NCI-H226 (cell line): ENCODE measurements around the gene CRKL.
"Not testable (repeated sequence)": the region's sequence is repeated elsewhere in the genome, so short reads cannot be mapped to it uniquely, and the experiment has no call there.

Source experiments
- DNase-seq: peaks from one replicate; pipeline ENCODE4 v3.0.0-alpha.2; 2015

CRKL gene

GRCh38 chr22:20901093-20902033 is 15.8 kb upstream of the CRKL start:
- not testable (repeated sequence) for DNase-seq

DNA sequence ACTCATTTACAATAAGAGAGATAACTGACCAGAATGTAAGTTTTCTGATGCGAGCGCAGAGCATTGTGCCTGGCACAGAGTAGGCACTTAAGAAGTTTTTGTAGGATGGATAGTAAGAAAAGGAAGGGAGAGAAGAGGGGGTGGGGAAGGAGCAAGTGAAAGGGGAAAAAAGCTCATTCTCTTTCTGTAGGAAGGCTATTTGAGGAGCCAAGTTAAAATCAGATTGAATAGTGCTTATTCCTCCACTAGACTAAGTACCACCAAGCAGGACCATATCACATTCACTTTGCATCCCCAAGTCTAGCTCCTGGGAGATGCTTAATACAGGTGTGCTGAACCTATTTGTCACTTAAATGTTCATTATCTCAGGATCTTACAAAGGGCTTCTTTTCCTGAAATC is 14.1 kb upstream of the CRKL start:
- DNase-seq, result no peak

- DNase-seq, result peak; percentile 78
These were observed 12.9 kb upstream of the CRKL start for GRCh38 chr22:20904008-20904979.

DNA sequence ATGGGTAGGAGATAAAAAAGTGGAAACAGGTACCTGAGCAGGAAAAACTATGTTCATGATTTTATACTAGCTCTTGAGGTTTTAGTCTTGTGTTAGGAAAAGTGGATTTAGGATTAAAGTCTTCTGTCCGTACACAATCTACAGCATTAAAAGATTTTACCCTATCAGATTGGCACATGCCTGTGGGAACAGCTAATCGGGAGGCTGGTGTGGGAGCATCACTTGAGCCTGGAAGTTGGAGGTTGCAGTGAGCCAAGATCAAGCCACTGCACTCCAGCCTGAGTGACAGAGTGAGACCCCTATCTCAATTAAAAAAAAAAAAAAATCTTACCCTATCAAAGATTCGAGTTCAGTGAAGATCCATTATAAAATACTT is 12.2 kb upstream of the CRKL start:
- peak; percentile 35 for DNase-seq

DNA sequence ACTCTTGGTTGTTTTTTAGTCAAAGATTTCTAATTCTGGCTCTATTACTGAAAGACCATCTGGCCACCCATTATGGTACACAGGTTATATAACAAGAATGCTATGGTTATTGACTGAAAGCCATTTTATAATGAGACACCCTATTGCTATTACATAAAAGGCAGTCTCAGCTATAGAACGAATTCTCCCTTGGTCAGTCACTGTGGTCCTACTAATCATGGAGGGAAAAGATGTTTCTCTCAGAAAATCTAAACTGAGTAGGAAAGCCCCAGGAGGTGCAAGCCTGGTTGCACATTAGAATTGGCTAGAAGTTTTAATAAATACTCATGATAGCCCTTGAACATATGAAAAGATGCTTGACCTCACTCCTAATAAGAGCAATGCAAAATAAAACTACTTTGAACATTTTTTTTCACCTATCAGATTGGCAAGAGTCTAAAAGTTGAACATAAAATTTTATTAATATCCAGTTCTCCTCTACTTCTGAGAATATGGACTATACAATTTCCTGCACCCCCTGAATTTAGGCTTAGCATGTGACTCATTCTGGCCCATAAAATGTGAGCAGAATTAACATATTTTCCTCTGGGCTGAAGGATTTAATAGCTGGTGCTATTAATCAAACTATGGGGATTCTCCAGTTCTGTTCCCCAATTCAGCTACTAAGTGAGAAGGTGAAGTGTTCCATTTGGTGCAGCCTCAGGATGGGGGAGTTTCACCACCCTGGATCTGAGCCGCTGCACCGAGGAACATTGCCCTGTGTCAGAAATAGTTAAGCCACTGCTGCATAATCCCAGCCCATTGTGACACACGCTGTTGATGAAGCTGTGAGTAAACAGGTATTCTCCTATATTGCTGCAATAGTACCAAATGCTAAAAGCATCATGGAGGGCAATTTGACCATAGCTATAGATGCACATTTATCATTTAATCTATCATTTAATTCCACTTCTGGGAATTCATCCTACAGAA is 11.5 kb upstream of the CRKL start:
- DNase-seq, result no peak

DNA sequence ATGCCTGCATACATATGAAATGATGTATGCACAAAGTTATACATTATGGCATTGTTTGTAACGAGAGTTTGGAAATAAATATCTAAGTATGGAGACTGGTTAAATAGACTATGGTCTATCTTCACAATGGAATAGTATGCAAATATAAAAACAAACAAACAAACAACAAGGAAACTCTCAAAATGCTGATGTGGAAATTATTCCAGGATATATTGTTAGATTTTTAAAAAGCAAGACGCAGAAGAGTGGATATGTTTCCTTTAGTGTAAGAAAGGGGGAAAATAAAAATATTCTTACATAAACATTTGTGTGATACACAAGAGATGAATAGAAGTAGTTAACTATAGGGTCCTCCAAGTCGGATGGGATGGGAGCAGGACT is 10.8 kb upstream of the CRKL start:
- DNase-seq, result no peak

GRCh38 chr22:20908717-20909116 is 8.5 kb upstream of the CRKL start:
- DNase-seq, result not testable (repeated sequence)

DNA sequence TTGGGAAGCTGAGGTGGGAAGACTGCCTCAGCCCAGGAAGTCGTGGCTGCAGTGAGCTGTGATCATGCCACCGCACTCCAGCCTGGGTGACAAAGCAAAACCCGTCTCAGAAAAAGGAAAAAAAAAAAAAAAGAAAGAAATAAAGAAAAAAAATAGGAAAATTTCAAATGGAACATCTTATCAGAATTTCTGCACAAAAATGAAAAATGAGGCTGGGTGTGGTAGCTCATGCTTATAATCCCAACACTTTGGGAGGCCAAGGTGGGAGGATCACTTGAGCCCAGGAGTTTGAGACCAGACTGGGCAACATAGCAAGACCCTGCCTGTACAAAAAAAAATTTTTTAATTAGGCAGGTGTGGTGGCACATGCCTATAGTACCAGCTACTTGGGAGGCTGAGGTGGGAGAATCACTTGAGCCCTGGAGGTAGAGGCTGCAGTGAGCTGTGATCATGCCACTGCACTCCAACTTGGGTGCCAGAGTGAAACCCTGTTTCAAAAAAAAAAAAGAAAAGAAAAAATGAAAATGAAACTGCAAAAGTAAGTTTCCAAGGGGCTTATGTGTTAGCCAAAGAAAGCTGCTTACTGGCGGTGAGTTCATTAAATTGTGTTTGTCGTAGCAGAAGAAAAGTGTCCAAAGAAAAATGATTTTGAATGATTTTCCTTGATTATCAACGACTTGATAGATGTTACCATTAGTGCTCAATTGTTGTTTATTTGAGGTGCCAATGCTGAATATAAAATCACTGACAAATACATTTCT is 7.5 kb upstream of the CRKL start:
- DNase-seq, result no peak

DNA sequence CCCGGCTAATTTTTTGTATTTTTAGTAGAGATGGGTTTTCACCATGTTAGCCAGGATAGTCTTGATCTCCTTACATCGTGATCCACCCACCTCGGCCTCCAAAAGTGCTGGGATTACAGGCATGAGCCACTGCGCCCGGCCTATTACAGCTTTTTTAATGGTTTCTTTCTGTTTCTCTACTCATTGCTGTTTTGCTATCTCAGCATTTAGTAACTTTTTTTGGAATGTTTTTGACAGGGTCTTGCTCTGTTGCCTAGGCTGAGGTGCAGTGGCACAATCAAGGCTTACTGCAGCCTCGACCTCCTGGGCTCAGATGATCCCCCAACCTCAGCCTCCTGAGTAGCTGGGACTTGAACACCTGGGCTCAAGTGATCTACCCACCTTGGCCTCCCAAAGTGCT is 4.7 kb upstream of the CRKL start:
- no peak for DNase-seq

GRCh38 chr22:20918663-20919218 is 1.5 kb downstream of the CRKL start:
- no peak for DNase-seq

DNA sequence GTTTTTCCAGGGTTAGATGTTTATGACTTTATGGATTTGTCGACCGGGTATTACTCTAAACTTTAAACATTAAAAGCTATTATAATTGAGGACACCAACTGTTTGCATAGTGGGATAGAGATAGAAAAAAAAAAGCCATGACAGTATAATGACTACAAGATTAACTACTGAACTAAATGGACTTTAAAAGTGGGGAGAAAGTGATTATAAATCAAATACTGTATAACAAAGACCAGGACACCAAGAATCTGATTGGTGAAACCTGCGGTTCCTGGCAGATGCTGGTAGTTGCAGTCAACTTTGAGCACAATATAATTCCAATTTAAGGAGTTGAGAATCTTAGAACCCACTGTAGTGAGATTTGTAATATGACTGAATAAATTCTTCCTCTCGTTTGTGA is 2.5 kb downstream of the CRKL start:
- DNase-seq, result no peak

DNA sequence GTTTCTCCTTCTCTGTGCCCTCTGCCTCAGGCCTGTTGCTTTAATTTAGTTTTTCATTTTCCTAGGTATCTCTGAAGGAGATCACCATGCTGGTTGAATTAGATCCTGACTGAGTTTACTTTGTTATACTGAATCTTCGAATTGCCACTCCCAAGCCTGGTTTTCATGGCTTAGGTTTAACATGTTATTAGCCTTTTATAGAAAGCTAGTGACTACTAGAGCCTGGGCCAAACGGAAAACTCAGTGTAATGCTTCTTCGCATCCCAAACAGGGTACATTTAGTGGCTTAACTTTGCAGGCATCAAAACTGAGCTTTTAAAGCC is 3.6 kb downstream of the CRKL start:
- DNase-seq, result no peak

GRCh38 chr22:20922141-20922751 is 5.0 kb downstream of the CRKL start:
- no peak for DNase-seq

GRCh38 chr22:20926243-20926642 is 9.0 kb downstream of the CRKL start:
- no peak for DNase-seq

- DNase-seq, result no peak
These were observed 10.8 kb downstream of the CRKL start for GRCh38 chr22:20927940-20928572.

- DNase-seq, result no peak
These were observed 11.4 kb downstream of the CRKL start for GRCh38 chr22:20928573-20928967.

GRCh38 chr22:20930004-20930403 is 12.8 kb downstream of the CRKL start:
- no peak for DNase-seq

GRCh38 chr22:20930435-20930834 is 13.2 kb downstream of the CRKL start:
- not testable (repeated sequence) for DNase-seq

DNA sequence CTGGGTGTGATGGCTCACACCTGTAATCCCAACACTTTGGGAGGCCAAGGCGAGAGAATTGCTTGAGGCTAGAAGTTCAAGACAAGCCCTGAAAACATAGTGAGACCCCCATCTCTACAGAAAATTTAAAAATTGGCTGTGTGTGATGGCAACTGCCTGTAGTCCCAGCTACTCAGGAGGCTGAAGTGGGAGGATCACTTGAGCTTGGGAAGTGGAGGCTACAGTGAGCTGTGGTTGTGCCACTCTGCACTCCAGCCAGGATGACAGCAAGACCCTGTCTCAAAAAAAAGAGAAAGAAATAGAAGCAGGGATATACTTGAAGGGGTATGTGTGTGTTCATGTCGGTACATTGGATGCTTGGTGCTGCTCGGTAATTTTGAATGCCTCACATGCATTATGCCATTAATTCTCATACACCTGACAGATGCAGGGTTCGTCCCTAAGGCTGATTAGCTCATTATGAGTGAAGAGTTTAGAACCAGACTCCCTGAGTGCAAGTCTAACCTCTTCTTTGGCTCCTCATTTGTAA is 14.0 kb downstream of the CRKL start:
- no peak for DNase-seq

GRCh38 chr22:20933910-20934309 is 16.7 kb downstream of the CRKL start:
- no peak for DNase-seq
